HEK293T (cell line): ENCODE measurements around the gene IL17C.

ENCODE experiments used
- CTCF ChIA-PET: fragments of 350-600 bp; formaldehyde crosslinking; extraction: SDS; loops from one replicate; lab custom pipeline; 2021; ENCODE audit warnings: antibody characterized with exemption, inconsistent platforms; lab: Yijun Ruan, JAX
- POLR2A ChIA-PET: fragments of 350-600 bp; formaldehyde crosslinking; extraction: SDS; loops from one replicate; lab custom pipeline; 2020; ENCODE audit warnings: antibody characterized with exemption, inconsistent platforms; lab: Yijun Ruan, JAX
- DNase-seq: peaks from one replicate; pipeline ENCODE4 v3.0.0; 2012; ENCODE audit warnings: mixed read lengths; ENCODE audit errors: extremely low spot score
- ARNT ChIP-seq: fragments of 450-650 bp; IDR thresholded peaks from 2 replicates; pipeline ENCODE4 v1.6.1; 2017; ENCODE audit warnings: mild to moderate bottlenecking
- BHLHE40 ChIP-seq: fragments of 450-650 bp; IDR thresholded peaks from 2 replicates; pipeline ENCODE4 v1.6.1; 2016; ENCODE audit warnings: mild to moderate bottlenecking, moderate library complexity, borderline replicate concordance
- CTBP1 ChIP-seq: fragments of 450-650 bp; IDR thresholded peaks from 2 replicates; pipeline ENCODE4 v1.6.1; 2016; ENCODE audit warnings: borderline replicate concordance
- ELF4 ChIP-seq: fragments of 450-650 bp; IDR thresholded peaks from 2 replicates; pipeline ENCODE4 v1.6.1; 2017; ENCODE audit warnings: antibody characterized with exemption
- FOXA1 ChIP-seq: fragments of 450-650 bp; IDR thresholded peaks from 2 replicates; pipeline ENCODE4 v1.6.1; 2016; ENCODE audit warnings: mild to moderate bottlenecking
- FOXK2 ChIP-seq: fragments of 450-650 bp; IDR thresholded peaks from 2 replicates; pipeline ENCODE4 v1.6.1; 2016; ENCODE audit warnings: mild to moderate bottlenecking
- FOXM1 ChIP-seq: fragments of 450-650 bp; IDR thresholded peaks from 2 replicates; pipeline ENCODE4 v1.6.1; 2017; ENCODE audit warnings: mild to moderate bottlenecking, borderline replicate concordance
- HDGF ChIP-seq: fragments of 450-650 bp; IDR thresholded peaks from 2 replicates; pipeline ENCODE4 v1.6.1; 2017; ENCODE audit warnings: antibody characterized with exemption, borderline replicate concordance
- L3MBTL2 ChIP-seq: fragments of 450-650 bp; conservative IDR thresholded peaks from 2 replicates; pipeline ENCODE4 v1.6.1; 2016; ENCODE audit warnings: mild to moderate bottlenecking
- LEF1 ChIP-seq: fragments of 450-650 bp; IDR thresholded peaks from 2 replicates; pipeline ENCODE4 v1.6.1; 2017; ENCODE audit warnings: mild to moderate bottlenecking, borderline replicate concordance
- NFRKB ChIP-seq: fragments of 450-650 bp; IDR thresholded peaks from 2 replicates; pipeline ENCODE4 v1.6.1; 2016; ENCODE audit warnings: mild to moderate bottlenecking, moderate library complexity
- PKNOX1 ChIP-seq: fragments of 450-650 bp; IDR thresholded peaks from 2 replicates; pipeline ENCODE4 v1.6.1; 2016
- SP1 ChIP-seq: fragments of 450-650 bp; IDR thresholded peaks from 2 replicates; pipeline ENCODE4 v1.6.1; 2017
- SUZ12 ChIP-seq: fragments of 450-650 bp; IDR thresholded peaks from 2 replicates; pipeline ENCODE4 v1.6.1; 2016; ENCODE audit warnings: mild to moderate bottlenecking
- TARDBP ChIP-seq: fragments of 450-650 bp; IDR thresholded peaks from 2 replicates; pipeline ENCODE4 v1.6.1; 2016
- ZNF384 ChIP-seq: fragments of 450-650 bp; IDR thresholded peaks from 2 replicates; pipeline ENCODE4 v1.6.1; 2016

Gene IL17C

GRCh38 chr16:88624977-88625576 is 13.3 kb upstream of the IL17C start:
- DNase-seq, result no peak
- POLR2A ChIA-PET, result no interaction called here
- TF ChIP-seq L3MBTL2 (no peak), FOXK2 (no peak), CTBP1 (no peak), FOXA1 (no peak), HDGF (no peak), ZNF384 (no peak), ARNT (no peak), ELF4 (no peak)
- CTCF ChIA-PET, result no interaction called here

DNA sequence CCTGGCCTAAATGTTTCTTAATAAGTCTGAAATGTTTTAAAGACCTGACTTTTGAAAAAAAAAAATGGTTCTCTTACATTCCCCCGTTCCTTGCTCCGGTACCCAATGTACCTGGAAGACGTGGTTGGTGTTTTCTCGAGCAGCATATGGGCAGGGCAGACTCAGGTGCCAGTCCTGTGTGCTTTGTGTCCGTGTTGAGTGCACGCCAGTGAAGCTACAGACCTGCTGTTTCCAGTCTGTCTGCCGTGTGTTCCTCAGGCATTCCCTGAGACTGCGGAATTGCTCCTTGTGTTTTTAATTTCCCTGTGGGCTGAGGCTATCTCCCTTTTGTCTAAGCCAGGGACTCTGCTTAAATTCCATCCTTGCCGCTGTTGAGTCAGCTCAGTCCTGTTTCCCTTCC is 11.7 kb upstream of the IL17C start:
- POLR2A ChIA-PET, result no interaction called here
- DNase-seq, result no peak
- CTCF ChIA-PET, result no interaction called here
- no peak for TF ChIP-seq NFRKB
- no peak for TF ChIP-seq LEF1
- TF ChIP-seq PKNOX1, result no peak
- TF ChIP-seq TARDBP, result no peak
- TF ChIP-seq SUZ12, result no peak
- TF ChIP-seq FOXM1, result no peak
- TF ChIP-seq SP1, result no peak
- TF ChIP-seq ARNT, result no peak
- TF ChIP-seq L3MBTL2, result no peak
- TF ChIP-seq ELF4, result no peak
- no peak for TF ChIP-seq FOXA1
- no peak for TF ChIP-seq HDGF
- TF ChIP-seq CTBP1, result no peak
- no peak for TF ChIP-seq BHLHE40
- no peak for TF ChIP-seq ZNF384
- no peak for TF ChIP-seq FOXK2

- POLR2A ChIA-PET, result no interaction called here
- TF ChIP-seq BHLHE40 (no peak), CTBP1 (no peak), NFRKB (no peak), ZNF384 (no peak), FOXK2 (no peak), ARNT (no peak)
- DNase-seq, result no peak
- CTCF ChIA-PET, result no interaction called here
Observed at GRCh38 chr16:88627531-88628411, 10.6 kb upstream of the IL17C start.

GRCh38 chr16:88628512-88628974 is 9.8 kb upstream of the IL17C start:
- peak; percentile 68 for DNase-seq
- POLR2A ChIA-PET, result no interaction called here
- TF ChIP-seq CTBP1, result no peak
- TF ChIP-seq NFRKB, result no peak
- no peak for TF ChIP-seq ARNT
- no peak for TF ChIP-seq SUZ12
- no peak for TF ChIP-seq TARDBP
- no peak for TF ChIP-seq ZNF384
- no peak for TF ChIP-seq FOXM1
- TF ChIP-seq LEF1, result no peak
- CTCF ChIA-PET, result interaction anchor here (0.6 kb wide), 1 partner anchor 11 kb away, joined by 4 read pairs; no protein-coding TSS in a partner anchor

GRCh38 chr16:88629835-88630234 is 8.5 kb upstream of the IL17C start:
- ChIA-PET POLR2A (no interaction called here), CTCF (no interaction called here)
- DNase-seq, result no peak
- no peak for TF ChIP-seq SP1
- no peak for TF ChIP-seq CTBP1
- no peak for TF ChIP-seq BHLHE40
- TF ChIP-seq FOXM1, result no peak
- TF ChIP-seq LEF1, result no peak
- no peak for TF ChIP-seq FOXK2
- TF ChIP-seq NFRKB, result no peak
- no peak for TF ChIP-seq PKNOX1
- no peak for TF ChIP-seq TARDBP
- TF ChIP-seq ZNF384, result no peak
- TF ChIP-seq ARNT, result no peak
- TF ChIP-seq ELF4, result no peak
- no peak for TF ChIP-seq L3MBTL2
- no peak for TF ChIP-seq SUZ12
- no peak for TF ChIP-seq FOXA1
- TF ChIP-seq HDGF, result no peak

DNA sequence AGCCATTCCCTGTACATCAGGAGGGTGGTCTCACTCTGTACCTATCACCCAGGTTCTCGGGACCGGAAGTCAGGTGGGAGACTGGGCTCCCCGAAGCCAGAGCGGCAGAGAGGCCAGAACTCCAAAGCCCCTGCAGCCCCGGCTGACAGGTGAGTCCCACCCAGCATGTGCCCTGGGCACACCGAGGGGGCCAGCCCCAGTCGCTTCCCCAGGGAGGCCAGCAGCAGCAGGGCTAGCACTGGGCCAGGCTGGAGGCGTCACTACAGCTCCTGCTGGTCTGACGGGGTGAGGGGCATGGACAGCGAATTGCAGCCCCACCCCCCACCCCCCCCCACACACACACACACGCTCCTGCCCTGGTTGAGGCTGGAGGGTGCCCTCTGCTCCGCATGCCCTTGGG is 7.9 kb upstream of the IL17C start:
- ChIA-PET POLR2A (no interaction called here), CTCF (no interaction called here)
- TF ChIP-seq TARDBP (no peak), FOXM1 (no peak), SP1 (no peak), NFRKB (no peak), FOXA1 (no peak), LEF1 (no peak), ZNF384 (no peak), L3MBTL2 (no peak), PKNOX1 (no peak)
- no peak for DNase-seq
